HEK293 (cell line): ENCODE data around the gene ZNF354C.
"Not testable (repeated sequence)": the region's sequence is repeated elsewhere in the genome, so short reads cannot be mapped to it uniquely, and the experiment has no call there.

Experiments used
- CTCF ChIA-PET: fragments of 350-600 bp; formaldehyde crosslinking; extraction: SDS; loops from one replicate; lab custom pipeline; 2021; ENCODE audit warnings: antibody characterized with exemption; lab: Yijun Ruan, JAX
- POLR2A ChIA-PET: fragments of 300-600 bp; formaldehyde crosslinking; extraction: SDS; loops from one replicate; lab custom pipeline; 2020; ENCODE audit warnings: antibody characterized with exemption, inconsistent platforms; lab: Yijun Ruan, JAX
- H3K27ac ChIP-seq: fragments of 200-500 bp; sonication (Bioruptor generic); 2 replicates; pipeline ENCODE4 v1.5.1; 2014; ENCODE audit warnings: low read depth, low read length, control low read depth, inconsistent platforms; ENCODE audit errors: extremely low read depth
- H3K36me3 ChIP-seq, 2 experiments: fragments of 200-500 bp in 1 of 2; sonication (Bioruptor generic) in 1 of 2; 1 replicate in 1 of 2; 2 replicates in 1 of 2; pipeline ENCODE4 v1.5.1; 2014 to 2017; ENCODE audit warnings: inconsistent platforms in 2 of 2, low read length in 2 of 2; ENCODE audit not compliant: control insufficient read depth in 2 of 2, insufficient read depth in 1 of 2
- H3K4me1 ChIP-seq: fragments of 200-500 bp; sonication (Bioruptor generic); 2 replicates; pipeline ENCODE4 v1.5.1; 2014; ENCODE audit warnings: mild to moderate bottlenecking, low read length, inconsistent platforms; ENCODE audit not compliant: control insufficient read depth, insufficient read depth
- H3K4me3 ChIP-seq: 2 replicates; pipeline ENCODE4 v1.5.1; 2011; ENCODE audit warnings: low read depth, mild to moderate bottlenecking, control low read depth, low read length, moderate library complexity
- H3K9me3 ChIP-seq: fragments of 200-500 bp; sonication (Bioruptor generic); 2 replicates; pipeline ENCODE4 v1.5.1; 2014; ENCODE audit warnings: low read depth, low read length, inconsistent platforms; ENCODE audit not compliant: control insufficient read depth, insufficient read depth
- ATF2 ChIP-seq: fragments of 450-650 bp; formaldehyde crosslinking; IDR thresholded peaks from 2 replicates; pipeline ENCODE4 v1.5.1; 2016; ENCODE audit warnings: missing biosample characterization, missing genetic modification characterization, low read depth
- EGR2 ChIP-seq: fragments of 450-650 bp; formaldehyde crosslinking; IDR thresholded peaks from 2 replicates; pipeline ENCODE4 v1.5.1; 2016; ENCODE audit warnings: low read depth, missing biosample characterization, missing genetic modification characterization
- GLI4 ChIP-seq: fragments of 450-650 bp; formaldehyde crosslinking; IDR thresholded peaks from 2 replicates; pipeline ENCODE4 v1.5.1; 2016; ENCODE audit warnings: missing biosample characterization, missing genetic modification characterization
- MEIS1 ChIP-seq: sonication (generic); formaldehyde crosslinking; IDR thresholded peaks from 2 replicates; pipeline ENCODE4 v1.8.1; 2022; ENCODE audit warnings: missing genetic modification reagents, mild to moderate bottlenecking, borderline replicate concordance
- PRDM1 ChIP-seq: fragments of 450-650 bp; formaldehyde crosslinking; IDR thresholded peaks from 2 replicates; pipeline ENCODE4; 2016; ENCODE audit warnings: missing biosample characterization, missing genetic modification characterization
- SALL2 ChIP-seq: fragments of 450-650 bp; formaldehyde crosslinking; IDR thresholded peaks from 2 replicates; pipeline ENCODE4 v1.5.0; 2017; ENCODE audit warnings: missing biosample characterization, mild to moderate bottlenecking, missing genetic modification characterization, borderline replicate concordance
- TCF7L2 ChIP-seq: IDR thresholded peaks from 2 replicates; pipeline ENCODE4 v1.6.1; 2011; ENCODE audit warnings: low read depth, mild to moderate bottlenecking, inconsistent platforms, low read length, moderate library complexity, borderline replicate concordance
- TRIM28 ChIP-seq: IDR thresholded peaks from 2 replicates; pipeline ENCODE4 v1.6.1; 2011; ENCODE audit warnings: low read length, control low read depth, borderline replicate concordance
- ZBTB21 ChIP-seq: fragments of 450-650 bp; formaldehyde crosslinking; IDR thresholded peaks from 2 replicates; pipeline ENCODE4 v1.5.1; 2017; ENCODE audit warnings: missing biosample characterization, missing genetic modification characterization
- ZBTB49 ChIP-seq: fragments of 450-650 bp; formaldehyde crosslinking; IDR thresholded peaks from 2 replicates; pipeline ENCODE4 v1.5.1; 2016; ENCODE audit warnings: missing biosample characterization, missing genetic modification characterization, low read depth
- ZFHX2 ChIP-seq: fragments of 450-650 bp; formaldehyde crosslinking; conservative IDR thresholded peaks from 2 replicates; pipeline ENCODE4 v1.5.1; 2016; ENCODE audit warnings: missing biosample characterization, missing genetic modification characterization
- ZNF19 ChIP-seq: fragments of 450-650 bp; formaldehyde crosslinking; IDR thresholded peaks from 2 replicates; pipeline ENCODE4; 2016; ENCODE audit warnings: missing biosample characterization, missing genetic modification characterization, low read depth
- ZNF274 ChIP-seq, 2 experiments: fragments of 200-500 bp in 1 of 2; fragments of 450-650 bp in 1 of 2; sonication (Bioruptor generic) in 1 of 2; formaldehyde crosslinking in 1 of 2; IDR thresholded peaks; 2 replicates each; pipeline versions ENCODE4 v1.5.1 to v1.6.1; 2014 to 2016; ENCODE audit warnings: borderline replicate concordance in 1 of 2, inconsistent platforms in 1 of 2, low read length in 1 of 2, missing biosample characterization in 1 of 2, missing genetic modification characterization in 1 of 2
- ZNF292 ChIP-seq: fragments of 450-650 bp; formaldehyde crosslinking; IDR thresholded peaks from 2 replicates; pipeline ENCODE4 v1.5.1; 2016; ENCODE audit warnings: low read depth, missing biosample characterization, missing genetic modification characterization, borderline replicate concordance
- ZNF501 ChIP-seq: fragments of 450-650 bp; formaldehyde crosslinking; IDR thresholded peaks from 2 replicates; pipeline ENCODE4 v1.5.1; 2016; ENCODE audit warnings: missing biosample characterization, missing genetic modification characterization
- ZNF514 ChIP-seq: fragments of 450-650 bp; formaldehyde crosslinking; IDR thresholded peaks from 2 replicates; pipeline ENCODE4 v1.5.1; 2016; ENCODE audit warnings: missing biosample characterization, missing genetic modification characterization
- ZNF544 ChIP-seq: fragments of 450-650 bp; formaldehyde crosslinking; IDR thresholded peaks from 2 replicates; pipeline ENCODE4 v1.5.0; 2017; ENCODE audit warnings: missing biosample characterization, missing genetic modification characterization
- ZNF585B ChIP-seq: fragments of 450-650 bp; formaldehyde crosslinking; IDR thresholded peaks from 2 replicates; pipeline ENCODE4 v1.5.1; 2016; ENCODE audit warnings: missing biosample characterization, missing genetic modification characterization
- ZNF654 ChIP-seq: fragments of 450-650 bp; formaldehyde crosslinking; IDR thresholded peaks from 2 replicates; pipeline ENCODE4 v1.5.1; 2016; ENCODE audit warnings: low read depth, missing biosample characterization, missing genetic modification characterization
- ZNF701 ChIP-seq: fragments of 450-650 bp; formaldehyde crosslinking; IDR thresholded peaks from 2 replicates; pipeline ENCODE4 v1.5.1; 2016; ENCODE audit warnings: missing biosample characterization, missing genetic modification characterization
- ZNF707 ChIP-seq: fragments of 450-650 bp; formaldehyde crosslinking; IDR thresholded peaks from 2 replicates; pipeline ENCODE4 v1.5.1; 2016; ENCODE audit warnings: missing biosample characterization, missing genetic modification characterization
- ZSCAN23 ChIP-seq: fragments of 450-650 bp; formaldehyde crosslinking; IDR thresholded peaks from 2 replicates; pipeline ENCODE4 v1.5.1; 2016; ENCODE audit warnings: missing biosample characterization, missing genetic modification characterization

The ZNF354C gene

DNA sequence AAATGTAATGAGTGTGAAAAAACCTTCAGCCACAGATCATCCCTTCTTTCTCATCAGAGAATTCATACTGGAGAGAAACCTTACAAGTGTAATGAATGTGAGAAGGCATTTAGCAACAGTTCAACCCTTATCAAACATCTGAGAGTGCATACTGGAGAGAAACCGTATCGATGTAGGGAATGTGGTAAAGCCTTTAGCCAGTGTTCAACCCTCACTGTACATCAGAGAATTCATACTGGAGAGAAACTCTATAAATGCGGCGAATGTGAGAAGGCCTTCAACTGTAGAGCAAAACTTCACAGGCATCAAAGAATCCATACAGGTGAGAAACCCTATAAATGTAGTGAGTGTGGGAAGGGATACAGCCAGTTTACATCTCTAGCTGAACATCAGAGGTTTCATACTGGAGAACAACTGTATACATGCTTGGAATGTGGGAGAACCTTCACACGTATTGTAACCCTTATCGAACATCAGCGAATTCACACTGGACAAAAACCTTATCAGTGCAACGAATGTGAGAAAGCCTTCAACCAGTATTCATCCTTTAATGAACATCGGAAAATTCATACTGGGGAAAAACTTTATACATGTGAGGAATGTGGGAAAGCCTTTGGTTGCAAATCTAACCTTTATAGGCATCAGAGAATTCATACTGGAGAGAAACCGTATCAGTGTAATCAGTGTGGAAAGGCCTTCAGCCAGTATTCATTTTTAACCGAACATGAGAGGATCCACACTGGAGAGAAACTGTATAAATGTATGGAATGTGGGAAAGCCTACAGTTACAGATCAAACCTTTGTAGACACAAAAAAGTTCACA lies 19.2 kb downstream of the ZNF354C start (continued):
- TF ChIP-seq ZNF274 (IDR thresholded peaks at IDR 0.05; ENCODE audit: low read length) (peak; percentile 87), ZNF274 (tag by site-specific recombination; IDR thresholded peaks at IDR 0.05; ENCODE audit: borderline replicate concordance) (peak; percentile 94), MEIS1 (CRISPR knock-in tag) (no peak), PRDM1 (tag by site-specific recombination) (no peak), TRIM28 (peak; percentile 91; the same call in 1 of the 2 replicates), ZNF544 (tag by site-specific recombination) (no peak), ZNF707 (no peak)

GRCh38 chr5:179080724-179081123 lies 20.6 kb downstream of the ZNF354C start:
- H3K9me3 ChIP-seq: no peaks in the 10 kb centered on the region; the same call in 1 of the 2 replicates
- no peaks in the 10 kb centered on the region for H3K4me1 ChIP-seq
- CTCF ChIA-PET: interaction anchor here (0.6 kb wide), 1 partner anchor 13 kb away, joined by 3 read pairs; no protein-coding TSS in a partner anchor
- H3K4me3 ChIP-seq: no peak overlapping the region
- no peak overlapping the region for H3K27ac ChIP-seq
- TF ChIP-seq TCF7L2 (no peak), SALL2 (tag by site-specific recombination) (no peak), ZSCAN23 (tag by site-specific recombination) (no peak), ZNF514 (tag by site-specific recombination) (no peak), ZNF292 (tag by site-specific recombination) (no peak)
- TF ChIP-seq, all 188 proteins: peak for 0
- POLR2A ChIA-PET: no interaction called here
- peaks cover 0 to 4% of the 10 kb centered on the region in 2 experiments; a peak in 1 of 3 replicates for H3K36me3 ChIP-seq

DNA sequence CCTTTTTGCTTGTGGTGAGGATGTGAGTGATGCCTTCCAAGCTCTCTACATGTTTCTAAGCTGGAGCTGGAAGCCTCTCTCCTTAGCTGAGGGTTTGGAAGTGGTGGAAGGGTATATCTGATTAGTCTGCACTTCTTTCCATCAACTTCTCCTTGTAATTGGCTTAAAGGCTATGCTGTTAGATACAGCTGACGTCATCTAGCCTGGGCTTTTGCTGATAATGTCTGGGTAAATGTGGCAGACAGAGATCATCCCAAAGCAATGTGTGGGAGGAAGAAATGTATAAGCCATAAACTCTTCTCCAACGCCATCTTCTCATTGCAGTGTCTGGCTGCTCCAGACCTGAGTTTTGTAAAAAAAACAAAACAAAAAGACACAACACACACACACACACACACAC lies 29.3 kb downstream of the ZNF354C start:
- Histone ChIP-seq H3K27ac (no peak overlapping the region), H3K36me3 (no peaks in the 10 kb centered on the region), H3K9me3 (no peaks in the 10 kb centered on the region), H3K4me3 (no peak overlapping the region), H3K4me1 (no peaks in the 10 kb centered on the region)
- POLR2A ChIA-PET: no interaction called here
- TF ChIP-seq EGR2 (tag by site-specific recombination) (no peak), ATF2 (peak; percentile 65), ZBTB21 (0 out of 2 replicates have a peak, but pooled peaks have one; percentile 44)
- CTCF ChIA-PET: no interaction called here

DNA sequence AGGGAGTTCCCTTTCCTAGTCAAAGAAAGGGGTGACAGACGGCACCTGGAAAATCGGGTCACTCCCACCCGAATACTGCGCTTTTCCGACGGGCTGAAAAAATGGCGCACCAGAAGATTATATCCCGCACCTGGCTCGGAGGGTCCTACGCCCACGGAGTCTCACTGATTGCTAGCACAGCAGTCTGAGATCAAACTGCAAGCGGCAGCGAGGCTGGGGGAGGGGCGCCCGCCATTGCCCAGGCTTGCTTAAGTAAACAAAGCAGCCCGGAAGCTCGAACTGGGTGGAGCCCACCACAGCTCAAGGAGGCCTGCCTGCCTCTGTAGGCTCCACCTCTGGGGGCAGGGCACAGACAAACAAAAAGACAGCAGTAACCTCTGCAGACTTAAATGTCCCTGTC lies 41.1 kb downstream of the ZNF354C start:
- POLR2A ChIA-PET, H3K36me3 ChIP-seq: not testable (repeated sequence)

GRCh38 chr5:179110528-179110927 lies 50.4 kb downstream of the ZNF354C start:
- CTCF ChIA-PET: no interaction called here
- H3K9me3 ChIP-seq: no peaks in the 10 kb centered on the region
- no peaks in the 10 kb centered on the region for H3K36me3 ChIP-seq
- no peak overlapping the region for H3K27ac ChIP-seq
- H3K4me1 ChIP-seq: no peaks in the 10 kb centered on the region
- H3K4me3 ChIP-seq: no peak overlapping the region
- POLR2A ChIA-PET: no interaction called here
- TF ChIP-seq ZNF501 (tag by site-specific recombination) (no peak), ZFHX2 (tag by site-specific recombination) (no peak), ZNF19 (tag by site-specific recombination) (no peak), GLI4 (tag by site-specific recombination) (no peak), ZBTB49 (tag by site-specific recombination) (no peak), ZNF654 (tag by site-specific recombination) (no peak), ZNF585B (tag by site-specific recombination) (no peak), ZNF701 (tag by site-specific recombination) (no peak)

More for the DNA sequence above, 41.1 kb downstream of the ZNF354C start:
- CTCF ChIA-PET, H3K4me1 ChIP-seq, H3K9me3 ChIP-seq, H3K27ac ChIP-seq, H3K4me3 ChIP-seq: not testable (repeated sequence)
